ENCODE data around the gene PROSER2.

The PROSER2 gene

DNA sequence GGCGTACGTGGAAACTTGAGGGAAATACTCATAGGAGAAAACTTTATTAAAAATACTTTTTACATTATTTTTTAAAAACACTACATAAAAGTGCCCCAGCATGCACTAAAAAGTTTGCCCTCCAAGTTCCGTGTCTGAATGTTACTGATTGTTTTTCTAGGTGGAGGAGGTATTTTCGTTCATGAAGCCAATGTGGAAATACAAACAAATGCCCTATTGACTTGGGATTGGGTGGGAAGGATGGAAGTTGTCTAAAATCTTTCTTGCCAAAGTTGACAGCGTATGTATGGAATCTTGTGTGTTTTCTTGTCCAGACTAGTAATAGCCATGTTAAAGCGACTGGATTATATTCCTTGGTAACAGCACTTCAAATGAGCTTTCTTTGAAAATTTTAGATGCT, 1.2 kb downstream of the PROSER2 start:
- Histone ChIP-seq H3K4me2 (ENCODE audit: low read depth, low read length) (no peak overlapping the region), H3K27me3 (replicated peaks; ENCODE audit: insufficient read depth, low read length) (peaks cover 25% of the 10 kb centered on the region), H2AFZ (ENCODE audit: low read length) (no peak overlapping the region), H3K79me2 (ENCODE audit: low read length) (no peaks in the 10 kb centered on the region), H3K9ac (ENCODE audit: low read length) (no peak overlapping the region), H4K20me1 (ENCODE audit: insufficient read depth, low read length) (no peaks in the 10 kb centered on the region), H3K27ac (ENCODE audit: low read length) (no peak overlapping the region), H3K36me3 (replicated peaks; ENCODE audit: insufficient read depth, low read length) (no peaks in the 10 kb centered on the region), H3K4me3 (ENCODE audit: low read length) (no peak overlapping the region), H3K4me1 (ENCODE audit: low read length) (no peaks in the 10 kb centered on the region), H3K9me3 (replicated peaks; ENCODE audit: insufficient read depth, low read length) (no peaks in the 10 kb centered on the region), H3F3A (ENCODE audit: insufficient read depth, low read length) (no peaks in the 10 kb centered on the region), H3K9me2 (replicated peaks; ENCODE audit: insufficient read depth, low read length) (no peaks in the 10 kb centered on the region)
- TF ChIP-seq, protein P1, sequence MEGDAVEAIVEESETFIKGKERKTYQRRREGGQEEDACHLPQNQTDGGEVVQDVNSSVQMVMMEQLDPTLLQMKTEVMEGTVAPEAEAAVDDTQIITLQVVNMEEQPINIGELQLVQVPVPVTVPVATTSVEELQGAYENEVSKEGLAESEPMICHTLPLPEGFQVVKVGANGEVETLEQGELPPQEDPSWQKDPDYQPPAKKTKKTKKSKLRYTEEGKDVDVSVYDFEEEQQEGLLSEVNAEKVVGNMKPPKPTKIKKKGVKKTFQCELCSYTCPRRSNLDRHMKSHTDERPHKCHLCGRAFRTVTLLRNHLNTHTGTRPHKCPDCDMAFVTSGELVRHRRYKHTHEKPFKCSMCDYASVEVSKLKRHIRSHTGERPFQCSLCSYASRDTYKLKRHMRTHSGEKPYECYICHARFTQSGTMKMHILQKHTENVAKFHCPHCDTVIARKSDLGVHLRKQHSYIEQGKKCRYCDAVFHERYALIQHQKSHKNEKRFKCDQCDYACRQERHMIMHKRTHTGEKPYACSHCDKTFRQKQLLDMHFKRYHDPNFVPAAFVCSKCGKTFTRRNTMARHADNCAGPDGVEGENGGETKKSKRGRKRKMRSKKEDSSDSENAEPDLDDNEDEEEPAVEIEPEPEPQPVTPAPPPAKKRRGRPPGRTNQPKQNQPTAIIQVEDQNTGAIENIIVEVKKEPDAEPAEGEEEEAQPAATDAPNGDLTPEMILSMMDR (IDR thresholded peaks at IDR 0.05; ENCODE audit: low read length), result no peak
- no peak for TF ChIP-seq EZH2phosphoT487 (IDR thresholded peaks at IDR 0.05; ENCODE audit: low read length)
- no peak for TF ChIP-seq EZH2 (optimal IDR thresholded peaks at IDR 0.05; ENCODE audit: low read depth, low read length)
- no peak for DNase-seq

DNA sequence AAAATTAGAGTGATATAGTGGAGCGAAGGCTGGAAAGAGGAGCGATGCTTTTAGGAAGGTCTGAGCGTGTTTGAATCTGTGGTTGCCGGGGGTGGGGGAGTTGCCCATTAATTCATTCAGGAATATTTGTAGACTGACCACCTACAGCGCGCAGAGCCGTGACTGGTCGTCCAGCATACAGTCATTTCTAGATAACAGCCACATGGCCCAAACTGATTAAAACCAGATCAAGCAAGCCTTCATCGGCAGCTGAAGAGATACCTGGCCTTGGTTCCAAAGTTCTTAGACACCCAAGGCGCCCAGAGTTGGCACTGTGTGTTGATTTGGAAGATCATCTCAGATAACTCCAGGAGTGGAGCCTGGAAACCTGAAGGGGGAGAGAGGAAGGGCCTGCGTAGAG, 1.7 kb downstream of the PROSER2 start:
- no peak overlapping the region for H3K9ac ChIP-seq (ENCODE audit: low read length)

DNA sequence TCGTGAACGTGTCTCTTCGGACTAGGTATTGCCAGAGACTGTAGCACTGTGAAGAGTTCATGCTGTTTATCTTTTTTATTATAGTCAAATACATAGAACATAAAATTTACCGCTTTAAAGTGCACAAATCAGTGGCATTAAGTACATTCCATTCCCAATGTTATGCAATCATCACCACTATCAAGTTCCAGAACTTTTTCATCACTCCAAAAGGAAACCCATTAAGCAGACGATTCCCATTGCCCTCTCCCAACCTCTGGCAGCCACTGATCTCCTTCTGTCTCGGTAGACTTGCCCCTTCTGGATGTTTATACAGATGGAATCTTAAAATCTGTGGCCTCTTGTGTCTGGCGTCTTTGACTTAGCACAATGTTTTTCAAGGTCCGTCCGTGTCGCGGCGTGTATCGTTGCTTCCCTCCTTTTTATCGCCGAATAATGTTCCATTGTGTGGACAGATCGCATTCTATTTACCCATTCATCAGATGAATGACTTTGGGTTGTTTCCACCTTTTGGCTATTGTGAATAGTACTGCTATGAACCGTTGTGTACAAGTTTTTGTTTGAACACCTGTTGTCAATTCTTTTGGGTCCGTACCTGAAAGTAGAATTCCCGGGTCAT, 2.7 kb downstream of the PROSER2 start:
- no peak overlapping the region for H3K9ac ChIP-seq (ENCODE audit: low read length)
- H3K4me3 ChIP-seq (ENCODE audit: low read length), result no peak overlapping the region
- H4K20me1 ChIP-seq (ENCODE audit: insufficient read depth, low read length), result no peaks in the 10 kb centered on the region
- no peak overlapping the region for H3K4me2 ChIP-seq (ENCODE audit: low read depth, low read length)
- no peak overlapping the region for H2AFZ ChIP-seq (ENCODE audit: low read length)
- no peaks in the 10 kb centered on the region for H3K4me1 ChIP-seq (ENCODE audit: low read length)
- no peaks in the 10 kb centered on the region for H3K79me2 ChIP-seq (ENCODE audit: low read length)
- no peak for TF ChIP-seq EZH2phosphoT487 (IDR thresholded peaks at IDR 0.05; ENCODE audit: low read length)
- TF ChIP-seq, protein P1 (IDR thresholded peaks at IDR 0.05; ENCODE audit: low read length), result no peak
- no peak for TF ChIP-seq EZH2 (optimal IDR thresholded peaks at IDR 0.05; ENCODE audit: low read depth, low read length)
- H3K27ac ChIP-seq (ENCODE audit: low read length), result no peak overlapping the region
- no peaks in the 10 kb centered on the region for H3K9me2 ChIP-seq (replicated peaks; ENCODE audit: insufficient read depth, low read length)
- peaks cover 25% of the 10 kb centered on the region for H3K27me3 ChIP-seq (replicated peaks; ENCODE audit: insufficient read depth, low read length)
- DNase-seq, result no peak
- H3K36me3 ChIP-seq (replicated peaks; ENCODE audit: insufficient read depth, low read length), result no peaks in the 10 kb centered on the region
- H3K9me3 ChIP-seq (replicated peaks; ENCODE audit: insufficient read depth, low read length), result no peaks in the 10 kb centered on the region
- no peaks in the 10 kb centered on the region for H3F3A ChIP-seq (ENCODE audit: insufficient read depth, low read length)

More for the DNA sequence above, 1.7 kb downstream of the PROSER2 start:
- Histone ChIP-seq H4K20me1 (ENCODE audit: insufficient read depth, low read length) (no peaks in the 10 kb centered on the region), H3F3A (ENCODE audit: insufficient read depth, low read length) (no peaks in the 10 kb centered on the region), H3K36me3 (replicated peaks; ENCODE audit: insufficient read depth, low read length) (no peaks in the 10 kb centered on the region), H3K4me2 (ENCODE audit: low read depth, low read length) (no peak overlapping the region), H3K9me3 (replicated peaks; ENCODE audit: insufficient read depth, low read length) (no peaks in the 10 kb centered on the region), H3K9me2 (replicated peaks; ENCODE audit: insufficient read depth, low read length) (no peaks in the 10 kb centered on the region), H3K4me1 (ENCODE audit: low read length) (no peaks in the 10 kb centered on the region), H3K27ac (ENCODE audit: low read length) (no peak overlapping the region), H2AFZ (ENCODE audit: low read length) (no peak overlapping the region), H3K4me3 (ENCODE audit: low read length) (no peak overlapping the region), H3K79me2 (ENCODE audit: low read length) (no peaks in the 10 kb centered on the region), H3K27me3 (replicated peaks; ENCODE audit: insufficient read depth, low read length) (peaks cover 25% of the 10 kb centered on the region)
- TF ChIP-seq EZH2phosphoT487 (IDR thresholded peaks at IDR 0.05; ENCODE audit: low read length) (no peak), EZH2 (optimal IDR thresholded peaks at IDR 0.05; ENCODE audit: low read depth, low read length) (no peak)
- TF ChIP-seq, protein P1 (IDR thresholded peaks at IDR 0.05; ENCODE audit: low read length), result no peak
- DNase-seq, result no peak

Data from MM.1S (cell line).